GM19043 (cell line): ENCODE measurements around the gene MXD4.

ENCODE experiments used
- ATAC-seq: cut with Tn5 transposase; IDR thresholded peaks from one replicate; pipeline ENCODE4 v1.9.1; 2021; ENCODE audit warnings: low read depth; ENCODE audit not compliant: unreplicated experiment

The MXD4 gene

DNA sequence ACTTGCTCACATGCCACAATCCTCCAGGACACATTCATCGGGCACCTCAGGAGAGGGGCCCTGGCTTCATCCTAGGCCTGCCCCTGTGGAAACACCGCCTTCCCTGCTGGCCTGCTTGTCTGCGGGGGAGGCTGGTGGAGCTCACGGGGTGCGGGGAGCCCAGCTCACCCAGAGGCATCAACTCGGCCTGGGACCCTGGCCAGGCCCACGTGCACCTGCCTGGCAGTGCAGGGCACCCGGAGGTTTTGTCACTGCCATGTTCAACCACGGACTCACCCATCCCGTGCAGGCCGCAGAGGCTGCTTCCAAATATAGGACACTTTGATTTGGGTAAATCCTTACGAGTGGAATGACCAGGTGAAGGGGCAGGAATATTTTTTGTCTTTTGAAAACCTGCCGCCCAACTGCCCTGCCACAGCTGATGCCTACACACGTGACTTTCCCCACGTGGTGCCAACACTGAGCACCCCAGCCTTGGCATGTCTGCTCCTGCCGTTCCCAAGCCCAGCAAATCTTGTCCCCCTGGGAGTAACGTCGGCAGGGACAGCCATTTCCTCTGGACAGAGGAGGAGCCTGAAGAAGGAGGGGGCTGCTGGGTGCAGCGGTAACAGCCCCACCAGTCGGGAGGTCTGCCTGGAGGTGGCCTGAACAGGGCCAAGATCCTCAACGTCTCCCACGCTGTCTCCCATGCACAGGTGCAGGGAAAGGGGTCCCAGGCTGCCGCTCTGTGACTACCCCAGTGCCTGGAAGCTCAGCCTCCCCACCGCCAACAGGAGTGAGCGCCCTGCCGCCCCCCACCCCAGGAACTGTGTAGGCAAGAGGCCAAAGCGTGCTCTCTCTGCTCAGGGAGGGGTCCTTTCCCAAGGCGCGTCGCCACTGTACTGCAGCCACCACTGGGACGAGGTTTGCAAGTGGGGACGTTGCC is 8.5 kb downstream of the MXD4 start:
- no peak for ATAC-seq

DNA sequence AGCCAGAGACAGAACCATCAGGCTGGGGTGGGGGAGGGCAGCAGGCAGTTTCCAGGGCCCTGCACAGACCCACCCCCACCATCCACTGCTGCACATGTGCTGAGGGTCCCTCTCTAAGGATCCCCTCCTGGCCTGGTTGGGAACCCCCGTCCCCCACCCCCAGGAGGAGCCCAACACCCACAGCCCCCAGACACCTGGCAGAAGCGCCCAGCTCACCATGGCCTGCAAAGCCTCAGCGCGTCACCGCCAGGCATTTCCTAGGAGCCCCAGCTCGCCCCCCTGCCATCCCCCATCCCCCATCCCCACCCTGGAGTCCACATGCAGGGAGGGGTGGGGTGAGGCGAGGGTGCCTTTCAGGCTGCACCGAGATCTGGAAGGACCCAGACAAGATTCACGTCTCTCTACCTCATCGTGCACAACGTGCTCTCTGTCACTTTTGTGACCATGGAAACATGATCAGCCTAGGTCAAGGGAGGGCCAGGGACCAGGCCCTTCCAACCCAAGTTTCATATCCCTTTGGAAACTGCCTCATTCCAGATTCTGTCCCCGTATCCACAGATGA is 9.3 kb downstream of the MXD4 start:
- ATAC-seq = no peak

DNA sequence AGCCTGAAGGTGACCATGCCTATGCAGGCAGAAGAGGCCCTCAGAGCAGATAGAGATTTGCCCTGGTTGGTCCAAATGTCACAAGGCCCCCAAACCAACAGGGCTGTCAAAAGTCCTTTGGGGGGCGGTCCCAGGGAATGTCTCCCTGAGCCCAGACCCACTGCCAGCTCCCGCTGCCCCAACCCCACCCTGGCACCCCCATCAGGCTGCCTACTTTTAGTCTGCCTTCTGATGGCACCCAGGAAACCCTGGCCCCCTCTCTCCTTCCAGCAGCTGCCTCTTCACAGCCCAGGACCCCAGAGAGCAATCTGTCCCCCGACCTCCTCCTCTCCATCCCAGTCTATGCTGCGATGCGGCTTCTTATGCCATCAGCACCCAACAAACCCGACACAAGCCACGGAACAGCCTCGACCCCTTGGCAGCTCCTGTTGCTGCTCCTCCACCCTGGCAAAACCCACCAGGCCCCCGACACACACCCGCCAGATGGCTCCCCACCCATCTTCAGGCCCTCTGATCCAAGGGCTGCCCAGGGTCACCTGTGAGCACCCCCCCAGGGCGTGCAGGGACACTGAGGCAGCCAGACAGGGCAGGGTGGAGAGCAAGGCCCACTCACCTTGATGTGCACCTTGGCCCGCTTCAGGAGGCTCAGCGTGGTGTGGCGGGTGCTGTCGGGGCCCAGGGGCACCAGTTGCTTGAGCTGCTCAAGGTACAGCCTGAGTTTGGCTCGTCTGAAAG is 9.9 kb downstream of the MXD4 start:
- ATAC-seq = no peak

DNA sequence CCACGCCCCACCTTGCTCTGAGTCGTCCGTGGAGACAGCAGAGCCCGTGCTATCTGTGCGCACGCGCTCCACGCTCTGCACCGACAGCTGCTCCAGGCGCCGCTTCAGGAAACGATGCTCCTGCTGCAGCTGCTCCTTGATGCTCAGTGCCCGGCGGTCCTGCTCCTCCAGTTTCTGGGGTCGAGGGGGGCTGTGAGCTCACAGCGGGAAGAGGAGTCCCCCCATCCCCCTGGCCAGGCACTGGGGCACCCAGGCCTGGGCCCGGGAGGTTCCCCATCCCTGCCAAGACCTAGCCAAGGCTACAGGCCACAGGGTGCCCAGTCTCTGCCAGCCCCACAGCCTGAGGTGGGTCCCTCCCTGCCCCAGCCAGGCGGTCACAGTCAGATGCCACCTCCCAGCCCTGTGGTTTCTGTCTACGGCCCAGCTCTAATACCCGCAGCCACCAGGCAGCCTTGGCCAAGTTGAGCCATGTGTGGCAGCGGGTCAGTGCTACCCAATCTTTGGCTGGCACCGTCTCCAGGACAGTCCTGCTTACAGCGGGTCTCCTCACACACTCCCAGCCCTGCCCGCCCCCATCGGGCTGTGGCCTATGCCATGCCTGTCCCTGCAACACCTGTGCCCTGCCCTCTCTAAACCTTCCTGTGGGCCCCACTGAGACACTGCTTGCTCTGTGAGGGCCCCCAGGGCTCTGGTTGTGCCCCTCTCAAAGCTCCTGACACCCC is 10.7 kb downstream of the MXD4 start:
- ATAC-seq = no peak

DNA sequence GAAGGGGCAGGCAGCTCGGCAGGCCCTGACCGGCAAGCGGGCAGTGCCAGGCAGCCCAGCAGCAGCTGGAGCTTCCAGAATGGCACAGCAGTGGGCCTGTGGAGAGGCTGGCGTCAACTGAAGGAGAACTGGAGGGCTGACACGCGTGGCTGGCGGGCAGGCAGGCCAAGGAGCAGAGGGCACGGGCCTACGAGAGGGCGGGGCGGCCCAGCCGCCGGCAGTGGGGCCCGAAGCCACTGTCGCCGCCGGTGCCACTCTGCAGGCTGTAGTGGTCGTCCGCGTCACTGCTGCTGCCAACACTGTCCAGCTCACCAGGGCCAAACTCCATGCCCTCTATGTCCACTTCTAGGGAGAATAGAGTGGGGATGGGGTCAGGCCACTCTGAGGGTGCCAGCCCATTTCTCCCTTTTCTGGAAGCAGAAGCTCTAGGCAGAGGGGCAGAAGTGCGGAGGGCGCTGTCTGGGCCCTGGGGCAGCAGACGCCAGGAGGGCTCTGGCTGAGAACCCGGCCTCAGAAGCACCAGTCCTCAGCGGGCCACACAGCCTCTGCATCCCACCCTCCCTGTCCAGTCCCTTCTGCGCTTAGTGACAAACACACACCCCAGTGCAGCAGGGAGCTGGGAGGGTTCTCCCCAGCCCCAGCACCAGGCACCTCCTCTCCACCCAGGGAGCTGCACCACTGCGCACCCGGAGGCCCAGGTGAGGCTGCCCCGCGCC is 11.4 kb downstream of the MXD4 start:
- ATAC-seq = no peak

DNA sequence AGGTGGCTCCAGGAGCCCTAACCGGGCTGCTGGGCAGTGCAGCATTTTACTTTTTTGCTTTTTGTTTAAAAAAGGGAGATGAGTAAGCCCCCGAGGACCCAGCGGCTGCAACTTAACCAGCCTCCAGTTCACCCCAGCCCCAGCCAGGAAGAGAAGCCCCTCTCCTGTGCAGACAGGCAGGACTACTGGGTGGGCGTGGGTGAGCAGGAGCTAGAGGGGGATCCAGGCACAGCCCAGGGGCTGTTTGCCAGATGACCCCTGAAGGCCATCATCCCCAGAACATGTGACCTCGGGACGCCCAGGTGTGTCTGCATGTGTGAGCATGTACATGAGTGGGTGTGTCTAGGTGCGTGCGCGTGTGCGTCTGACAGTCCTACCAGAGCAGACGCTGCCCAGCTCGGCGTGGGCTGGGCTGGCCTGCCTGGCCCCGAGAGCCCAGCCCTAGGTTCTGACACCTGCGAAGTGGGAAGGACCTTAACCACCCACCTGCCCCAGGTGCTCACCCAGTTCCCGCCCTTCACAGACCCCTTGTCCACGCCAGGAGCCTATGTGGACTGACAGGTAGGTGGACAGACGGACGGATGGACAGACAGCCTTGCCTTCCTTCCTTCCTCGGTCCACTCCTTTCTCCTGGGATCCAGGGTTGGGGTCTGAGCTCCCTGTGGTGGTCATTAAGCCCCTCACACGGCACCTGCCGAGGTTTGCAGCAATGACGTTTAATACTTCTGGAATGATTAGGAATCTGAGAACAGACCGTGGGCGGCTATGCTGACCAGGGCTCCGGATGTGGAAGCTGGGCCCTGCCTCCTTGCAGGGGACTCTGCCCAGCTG is 12.2 kb downstream of the MXD4 start:
- no peak for ATAC-seq

DNA sequence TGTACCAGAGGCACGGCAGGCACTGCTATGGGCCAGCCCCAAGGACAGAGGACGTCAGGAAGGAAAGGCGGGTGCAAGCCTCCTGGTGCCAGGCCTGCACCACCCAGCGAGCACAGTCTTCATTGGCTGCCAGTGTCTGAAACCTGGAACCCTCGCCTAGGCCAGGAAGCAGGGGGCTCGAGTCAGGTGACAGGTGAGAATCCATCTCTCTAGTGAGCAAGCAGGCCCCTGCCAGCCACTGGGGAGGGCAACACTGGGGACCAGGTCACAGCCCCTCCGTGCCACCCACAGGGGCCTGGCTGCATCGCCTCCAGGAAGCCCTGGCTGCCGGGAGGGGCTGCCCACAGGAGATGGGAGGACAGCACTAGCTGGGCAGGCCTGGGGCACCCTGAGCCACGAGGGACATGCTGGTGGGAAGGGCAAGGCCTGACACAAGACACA is 13.1 kb downstream of the MXD4 start:
- no peak for ATAC-seq

DNA sequence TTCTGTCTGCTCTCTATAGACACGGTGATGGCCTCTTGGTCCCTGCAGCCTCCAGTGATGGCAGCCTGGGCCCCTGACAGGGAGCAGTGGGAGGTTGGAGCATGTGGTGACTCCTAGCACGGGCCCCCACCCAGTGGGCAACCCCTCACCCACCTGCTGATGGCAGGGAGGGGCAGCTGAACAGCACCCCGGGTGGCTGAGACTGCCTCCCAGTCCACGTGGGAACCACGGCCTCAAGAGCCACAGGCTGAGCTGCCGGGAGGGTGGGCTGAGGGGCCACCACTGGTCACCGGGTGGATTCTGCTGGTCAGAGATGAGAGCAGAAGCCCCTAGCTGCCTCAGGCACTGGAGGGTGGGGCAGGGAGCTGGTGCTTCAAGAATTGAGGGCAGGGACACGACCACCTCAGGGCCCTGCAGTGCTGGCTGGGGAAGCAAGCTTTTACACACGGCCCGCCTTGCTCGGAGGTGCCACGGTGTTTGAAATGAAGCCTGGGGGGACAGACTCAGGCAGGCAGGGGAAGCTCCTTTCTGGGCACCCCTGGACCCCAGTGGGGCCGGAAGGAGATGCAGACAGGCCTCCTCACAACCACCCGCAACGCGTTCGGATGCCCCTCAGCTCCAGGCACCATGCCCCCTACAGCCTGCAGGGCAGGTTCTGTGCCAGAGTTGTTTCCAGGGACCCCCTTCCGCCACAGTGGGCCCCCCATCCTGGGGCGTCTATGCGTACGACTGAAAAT is 13.7 kb downstream of the MXD4 start:
- ATAC-seq = no peak

DNA sequence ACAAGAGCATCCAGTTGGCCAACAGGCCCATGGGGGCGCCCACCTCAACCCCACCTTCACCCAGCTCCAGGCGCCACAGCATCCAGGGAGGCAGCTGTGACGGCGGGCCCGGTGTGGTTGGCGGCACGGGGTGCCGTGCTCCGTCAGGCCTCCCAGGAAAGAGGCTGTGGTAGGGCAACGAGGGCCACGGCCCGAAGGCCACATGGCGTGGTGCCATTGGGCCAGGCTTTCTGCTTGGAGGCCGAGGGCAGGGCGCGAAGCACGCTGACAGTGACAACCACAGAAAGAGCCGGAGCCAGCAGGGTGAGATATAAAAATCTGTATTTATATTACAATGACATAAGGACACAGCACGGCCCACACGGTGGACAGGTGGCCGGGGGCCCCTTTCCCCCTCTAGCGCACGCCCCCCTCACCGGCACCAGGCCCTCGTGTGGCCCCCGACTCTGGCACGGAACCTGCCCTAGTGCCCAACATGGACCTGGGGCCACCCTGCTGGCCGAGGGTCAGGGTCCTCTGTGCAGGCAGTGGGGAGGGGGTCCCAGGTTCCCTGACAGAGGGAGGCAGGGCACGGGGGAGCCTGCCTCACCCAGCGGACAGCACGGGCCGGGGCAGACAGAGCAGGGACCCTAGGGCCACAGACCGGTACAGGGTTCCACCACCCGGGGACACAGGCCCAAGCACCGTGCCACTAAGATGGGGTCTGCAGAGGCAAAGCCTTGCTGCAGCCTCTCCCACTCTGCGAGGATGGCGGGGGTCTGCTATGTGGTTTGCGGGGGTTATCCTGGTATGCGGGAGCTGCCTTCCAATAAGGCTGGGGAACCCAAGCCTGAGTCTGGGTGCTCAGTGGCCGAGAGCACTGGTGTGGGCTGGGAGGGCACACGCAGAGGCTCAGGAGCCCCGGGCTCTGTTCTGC is 14.5 kb downstream of the MXD4 start:
- no peak for ATAC-seq

DNA sequence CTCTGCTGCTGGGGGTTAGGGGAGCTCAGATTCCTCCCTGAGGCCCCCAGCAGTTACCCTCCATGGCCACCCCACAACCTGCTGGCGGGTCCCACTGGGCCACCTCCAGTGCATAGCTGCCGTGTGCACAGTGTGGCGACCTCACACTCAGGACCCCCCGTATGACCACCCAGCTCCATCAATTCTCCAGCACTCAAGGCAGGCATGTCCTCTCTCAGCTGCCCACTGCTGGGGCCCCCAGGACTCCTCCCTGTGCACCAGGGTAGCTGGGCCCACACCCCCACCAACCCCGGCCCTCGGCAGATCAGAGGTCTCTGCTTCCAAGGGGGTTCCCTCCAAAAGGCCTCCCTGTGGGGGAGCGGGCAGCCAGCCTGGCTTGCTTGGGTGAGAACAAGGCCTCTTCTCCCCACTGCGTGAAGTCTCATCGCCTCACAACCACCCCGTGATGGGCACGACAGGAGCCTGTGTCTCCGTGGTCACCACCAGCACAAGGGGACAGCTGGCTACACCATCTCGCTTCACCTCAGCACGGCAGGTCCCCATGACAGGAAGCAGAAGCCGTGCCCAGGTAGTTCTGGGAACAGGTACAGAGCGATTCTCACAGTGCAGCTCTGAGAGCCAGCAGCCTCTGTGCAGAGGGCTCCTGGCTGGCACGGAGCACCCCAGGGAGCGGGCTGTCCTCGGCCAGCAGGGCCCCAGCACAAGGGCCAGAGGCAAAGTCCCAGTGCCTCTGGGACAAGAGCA is 15.4 kb downstream of the MXD4 start:
- ATAC-seq = no peak

DNA sequence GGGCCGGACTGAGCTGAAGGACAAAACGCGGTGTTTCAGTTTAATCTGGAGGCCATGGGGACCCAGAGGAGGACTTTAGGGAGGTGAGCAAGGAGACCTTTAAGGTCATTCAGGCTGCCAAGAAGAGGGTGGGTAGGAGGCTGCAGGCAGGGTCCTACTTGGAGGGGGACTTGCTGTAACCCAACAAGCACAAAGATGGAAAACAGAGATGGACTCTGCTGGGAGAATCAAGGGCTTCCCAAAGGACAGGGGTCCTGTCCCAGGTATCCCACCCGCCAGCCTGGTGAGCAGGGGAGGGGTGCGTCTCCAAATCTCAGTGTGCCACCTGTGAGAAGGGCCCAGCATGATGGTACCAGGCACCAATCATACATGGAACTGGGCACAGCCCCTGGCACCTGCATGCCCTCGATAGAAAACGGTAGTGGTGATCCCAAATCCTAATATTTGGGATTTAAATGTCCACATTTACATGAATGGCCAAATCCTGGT is 16.1 kb downstream of the MXD4 start:
- ATAC-seq = no peak

DNA sequence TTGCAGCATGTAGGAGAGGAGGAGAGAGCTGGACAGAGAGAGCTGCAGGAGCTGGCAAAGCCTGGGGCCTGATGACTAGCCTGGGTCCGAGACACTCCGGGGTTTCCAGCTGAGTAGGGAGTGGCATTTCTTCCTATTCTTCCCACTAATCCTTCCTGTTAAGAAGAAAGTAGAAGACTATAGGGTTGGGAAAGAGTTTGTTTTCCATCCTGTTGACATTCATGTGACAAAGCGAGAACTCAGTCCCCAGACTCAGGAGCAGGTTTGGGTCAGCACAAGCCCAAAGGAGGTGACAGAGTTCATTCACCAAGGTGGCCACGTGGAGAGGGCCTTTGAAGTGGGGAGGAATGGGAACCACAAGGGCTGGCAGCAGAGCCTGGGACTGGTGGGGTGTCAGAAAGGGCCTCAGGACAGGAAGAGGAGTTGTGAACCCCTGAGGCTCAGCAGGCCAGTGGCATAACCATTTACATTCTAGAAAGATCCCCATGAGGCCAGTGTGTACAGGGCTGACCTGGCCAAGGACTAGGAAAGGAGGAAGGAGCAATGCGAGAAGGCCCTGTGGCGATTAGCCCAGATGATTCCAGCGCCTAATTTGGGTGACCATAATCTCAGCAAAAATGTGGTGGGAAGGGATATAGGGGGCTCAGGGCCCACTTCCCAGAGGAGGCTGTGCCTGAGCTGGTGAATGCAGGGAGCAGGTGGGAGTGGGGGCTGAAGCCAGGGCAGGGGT is 16.7 kb downstream of the MXD4 start:
- no peak for ATAC-seq

DNA sequence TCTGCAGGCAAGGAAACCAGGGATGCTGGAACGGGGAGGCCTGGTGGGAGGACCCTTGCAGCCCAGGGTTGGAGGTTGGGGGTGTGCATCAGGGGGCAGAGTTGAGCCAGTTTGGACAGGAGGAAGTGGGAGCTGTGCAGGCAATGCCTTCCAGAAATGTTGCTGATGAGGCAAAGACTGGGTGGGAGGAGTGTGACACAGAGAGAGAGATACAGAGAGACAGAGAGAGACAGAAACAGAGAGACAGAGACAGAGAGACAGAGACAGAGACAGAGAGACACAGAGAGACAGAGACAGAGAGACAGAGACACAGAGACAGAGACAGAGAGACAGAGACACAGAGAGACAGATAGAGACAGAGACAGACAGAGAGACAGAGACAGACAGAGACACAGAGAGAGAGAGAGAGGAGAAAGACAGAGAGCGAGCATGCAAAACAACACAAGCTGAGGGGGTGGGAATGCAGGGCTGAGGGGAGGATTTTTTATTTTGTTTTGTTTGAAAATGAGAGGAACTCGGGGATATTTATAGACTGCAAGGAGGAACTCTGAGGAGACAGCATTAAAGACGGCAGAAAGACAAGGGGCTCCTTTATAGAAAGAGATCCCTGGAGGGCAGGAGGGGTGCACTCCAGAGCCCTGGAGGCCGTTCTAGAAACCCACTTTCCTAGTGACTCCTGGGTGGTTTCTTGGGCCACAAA is 18.1 kb downstream of the MXD4 start:
- no peak for ATAC-seq

DNA sequence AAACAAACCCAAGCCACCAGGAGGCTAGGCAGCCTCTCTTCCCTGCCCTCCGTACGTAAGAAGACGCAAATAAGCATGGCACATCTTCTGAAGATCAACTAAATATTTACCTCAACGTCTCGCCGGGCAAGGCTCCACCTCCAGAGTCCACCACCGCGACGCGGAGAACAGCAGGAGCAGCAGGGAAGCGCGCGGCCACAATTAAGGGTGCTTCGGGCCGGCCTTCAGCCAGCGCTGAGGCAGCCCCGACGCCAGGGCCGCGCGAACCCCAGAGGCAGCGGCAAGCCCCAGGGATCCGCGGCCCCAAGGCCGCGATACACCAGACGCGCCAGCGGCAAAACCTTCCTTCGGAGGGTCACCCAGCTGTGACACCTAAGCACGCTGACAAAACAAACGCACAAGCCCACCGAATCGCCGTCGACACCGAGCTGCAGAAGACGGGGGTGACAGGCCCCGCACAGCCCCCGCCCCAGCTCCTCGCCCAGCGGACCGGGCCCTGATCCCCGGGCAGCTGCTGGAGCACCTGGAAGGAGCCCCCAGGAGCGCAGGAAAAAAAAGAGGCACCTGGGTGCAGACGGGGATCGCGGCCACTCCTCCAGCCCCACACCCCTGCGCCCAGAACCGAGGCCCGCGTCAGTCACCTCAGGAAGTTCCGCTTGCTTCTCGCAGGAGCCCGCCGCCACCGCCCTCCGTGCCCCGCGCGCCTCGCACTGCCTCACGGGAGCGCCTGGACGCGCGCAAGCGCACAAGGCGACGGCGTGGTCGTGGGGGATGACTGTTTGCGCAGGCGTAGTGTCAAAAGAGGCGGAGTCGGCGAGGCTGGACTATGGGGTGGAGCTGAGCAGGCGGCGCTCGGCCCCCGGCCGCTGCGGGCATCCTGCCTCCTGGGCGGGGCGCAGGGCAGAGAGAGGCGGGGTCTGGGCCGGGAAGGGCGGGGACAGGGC is 20.2 kb downstream of the MXD4 start, which contains the start of the genes HAUS3 and POLN:
Gene HAUS3 (minus strand): TSS at position 712 of the 944 bp plus-strand sequence. CDS start 1,175 bp downstream, outside the sequence.
Gene POLN (minus strand): TSS at position 712 of the 944 bp plus-strand sequence. CDS start 12,890 bp downstream, outside the sequence.
- peak; percentile 86 for ATAC-seq
